ENCODE data around the gene NAV2. TPM values are rescaled to one million over a fixed set of nuclear protein-coding genes. Genes with fewer than 3 reads are reported as not detected.

Gene NAV2
- total RNA-seq, 3 donors from 2014 or later: 21.9 to 65.9 (median 30.9) TPM

DNA sequence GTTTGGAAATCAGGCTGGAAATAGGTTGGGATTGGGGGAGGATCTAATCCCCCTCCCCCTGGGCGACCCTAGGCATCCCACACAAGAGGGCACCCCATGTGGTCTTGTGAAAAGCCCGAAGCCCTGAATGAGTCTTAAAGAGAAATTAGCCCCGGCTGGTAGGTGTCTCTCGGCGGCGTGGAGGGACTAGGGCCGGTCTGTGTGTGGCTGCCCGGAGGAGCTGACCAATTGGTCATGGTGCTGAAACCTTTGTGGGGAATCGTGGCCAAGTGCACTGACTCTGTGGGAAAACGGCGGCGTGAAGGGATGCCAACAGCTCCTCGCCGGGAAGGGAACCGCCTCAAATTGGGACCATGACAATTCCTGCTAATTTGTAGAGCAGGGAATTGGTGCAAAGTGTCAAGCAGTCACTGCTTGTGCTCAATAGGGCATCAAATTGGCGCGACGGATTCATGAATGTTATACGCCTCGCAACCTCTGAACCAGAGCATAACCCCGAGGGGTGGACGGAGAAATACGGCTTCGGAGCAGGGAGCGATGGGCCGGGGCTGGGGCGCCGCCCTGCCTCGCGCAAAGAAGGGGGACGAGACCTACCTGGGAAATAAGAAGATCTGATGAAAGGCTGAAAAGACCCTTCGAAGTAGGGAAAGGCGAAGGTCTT, 446.1 kb downstream of the NAV2 start:
- ATAC-seq (peak; percentile 64), DNase-seq (peak in 2 of 3 donors; percentile 45 to 72)
- Histone ChIP-seq H3K4me3 (no peak overlapping the region), H3K9me3 (no peaks in the 10 kb centered on the region), H3K4me1 (ENCODE audit: low read depth) (peaks cover 12% of the 10 kb centered on the region), H3K36me3 (ENCODE audit: low read depth) (no peaks in the 10 kb centered on the region)
- intact Hi-C loops (cut with DNase I, micrococcal nuclease): no loop called here
- TF ChIP-seq, protein P1, sequence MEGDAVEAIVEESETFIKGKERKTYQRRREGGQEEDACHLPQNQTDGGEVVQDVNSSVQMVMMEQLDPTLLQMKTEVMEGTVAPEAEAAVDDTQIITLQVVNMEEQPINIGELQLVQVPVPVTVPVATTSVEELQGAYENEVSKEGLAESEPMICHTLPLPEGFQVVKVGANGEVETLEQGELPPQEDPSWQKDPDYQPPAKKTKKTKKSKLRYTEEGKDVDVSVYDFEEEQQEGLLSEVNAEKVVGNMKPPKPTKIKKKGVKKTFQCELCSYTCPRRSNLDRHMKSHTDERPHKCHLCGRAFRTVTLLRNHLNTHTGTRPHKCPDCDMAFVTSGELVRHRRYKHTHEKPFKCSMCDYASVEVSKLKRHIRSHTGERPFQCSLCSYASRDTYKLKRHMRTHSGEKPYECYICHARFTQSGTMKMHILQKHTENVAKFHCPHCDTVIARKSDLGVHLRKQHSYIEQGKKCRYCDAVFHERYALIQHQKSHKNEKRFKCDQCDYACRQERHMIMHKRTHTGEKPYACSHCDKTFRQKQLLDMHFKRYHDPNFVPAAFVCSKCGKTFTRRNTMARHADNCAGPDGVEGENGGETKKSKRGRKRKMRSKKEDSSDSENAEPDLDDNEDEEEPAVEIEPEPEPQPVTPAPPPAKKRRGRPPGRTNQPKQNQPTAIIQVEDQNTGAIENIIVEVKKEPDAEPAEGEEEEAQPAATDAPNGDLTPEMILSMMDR (IDR thresholded peaks at IDR 0.05): no peak

- intact Hi-C loops (cut with DNase I, micrococcal nuclease): no loop called here
- H3K4me1 ChIP-seq (ENCODE audit: low read depth): peaks cover 12% of the 10 kb centered on the region
- no peaks in the 10 kb centered on the region for H3K36me3 ChIP-seq (ENCODE audit: low read depth)
- DNase-seq (no peak), ATAC-seq (no peak)
- TF ChIP-seq, protein P1 (IDR thresholded peaks at IDR 0.05): no peak
- H3K4me3 ChIP-seq: no peak overlapping the region
- no peaks in the 10 kb centered on the region for H3K9me3 ChIP-seq
Measured at GRCh38 chr11:20159466-20160381, 447.1 kb downstream of the NAV2 start.

- H3K9me3 ChIP-seq: no peaks in the 10 kb centered on the region
- H3K4me1 ChIP-seq (ENCODE audit: low read depth): peaks cover 12% of the 10 kb centered on the region
- TF ChIP-seq, protein P1 (IDR thresholded peaks at IDR 0.05): no peak
- no peak within 1 kb of the TSS for H3K4me3 ChIP-seq
- intact Hi-C loops (cut with DNase I, micrococcal nuclease): no loop called here
- ATAC-seq (no peak), DNase-seq (no peak)
- no peaks in the 10 kb centered on the region for H3K36me3 ChIP-seq (ENCODE audit: low read depth)
Measured at GRCh38 chr11:20160425-20161229, 448.0 kb downstream of the NAV2 start, which contains the start of gene DBX1. DBX1 (minus strand) TSS chr11:20160475; CDS start chr11:20160324, 151 bp downstream.

- DNase-seq (no peak), ATAC-seq (no peak)
- no peak overlapping the region for H3K4me3 ChIP-seq
- TF ChIP-seq, protein P1 (IDR thresholded peaks at IDR 0.05): no peak
- H3K9me3 ChIP-seq: no peaks in the 10 kb centered on the region
- intact Hi-C loops (cut with DNase I, micrococcal nuclease): no loop called here
- peaks cover 8% of the 10 kb centered on the region for H3K4me1 ChIP-seq (ENCODE audit: low read depth)
- H3K36me3 ChIP-seq (ENCODE audit: low read depth): no peaks in the 10 kb centered on the region
Measured at GRCh38 chr11:20161230-20161918, 448.7 kb downstream of the NAV2 start.

Measured in mucosa of descending colon (tissue), 3 donors.